IMR-90 (cell line): ENCODE measurements around the gene NRXN2. TPM values are rescaled to one million over a fixed set of nuclear protein-coding genes. Genes with fewer than 3 reads are reported as not detected.

ENCODE experiments used
- ATAC-seq: fragments of 200-7000 bp; cut with Tn5 transposase; 2 replicates; pipeline ENCODE4 v1.9.1; 2020; ENCODE audit warnings: low read depth, mild to moderate bottlenecking, moderate library complexity
- BruUV-seq: library from RNA; stranded (reverse); fragments of 400-500 nt; replicated peaks from 2 replicates; lab custom pipeline; 2021; lab: Mats Ljungman, UMichigan
- CTCF ChIA-PET: fragments of 300-600 bp; formaldehyde crosslinking; extraction: SDS; loops from one replicate; lab custom pipeline; 2021; ENCODE audit warnings: antibody characterized with exemption; lab: Yijun Ruan, JAX
- POLR2A ChIA-PET: fragments of 300-600 bp; sonication (Branson Sonifier 250); formaldehyde crosslinking; loops from one replicate; lab custom pipeline; 2022; ENCODE audit warnings: antibody characterized with exemption; ENCODE audit not compliant: unreplicated experiment; lab: Charles Lee
- DNase-seq: peaks from one replicate; pipeline ENCODE4 v3.0.0; 2013
- H2AFZ ChIP-seq: replicated peaks from 2 replicates; pipeline ENCODE3; 2013; ENCODE audit warnings: low read length, mild to moderate bottlenecking; ENCODE audit not compliant: poor library complexity
- H2AK5ac ChIP-seq: 2 replicates; pipeline ENCODE4 v1.6.1; 2013; ENCODE audit warnings: low read depth, low read length, inconsistent platforms
- H2AK9ac ChIP-seq: replicated peaks from 2 replicates; pipeline ENCODE3; 2013; ENCODE audit warnings: mild to moderate bottlenecking, low read depth, low read length, moderate library complexity; ENCODE audit not compliant: poor library complexity
- H2BK120ac ChIP-seq: 2 replicates; pipeline ENCODE4 v1.6.1; 2013; ENCODE audit warnings: low read depth, low read length, inconsistent platforms
- H2BK15ac ChIP-seq: 3 replicates; pipeline ENCODE4 v1.6.1; 2013; ENCODE audit warnings: low read depth, low read length, inconsistent platforms
- H2BK20ac ChIP-seq: 2 replicates; pipeline ENCODE4 v1.6.1; 2013; ENCODE audit warnings: low read depth, mild to moderate bottlenecking, inconsistent platforms, low read length, moderate library complexity
- H2BK5ac ChIP-seq: 2 replicates; pipeline ENCODE4 v1.6.1; 2013; ENCODE audit warnings: mild to moderate bottlenecking, low read depth, low read length, inconsistent platforms; ENCODE audit not compliant: poor library complexity, severe bottlenecking
- H3K14ac ChIP-seq: replicated peaks from 2 replicates; pipeline ENCODE4 v1.6.1; 2013; ENCODE audit warnings: low read depth, low read length, inconsistent platforms
- H3K18ac ChIP-seq: 2 replicates; pipeline ENCODE4 v1.6.1; 2013; ENCODE audit warnings: low read depth, low read length, control low read depth
- H3K23ac ChIP-seq: 2 replicates; pipeline ENCODE4 v1.6.1; 2013; ENCODE audit warnings: low read depth, low read length, inconsistent platforms
- H3K27ac ChIP-seq: 2 replicates; pipeline ENCODE4 v1.5.1; 2013; ENCODE audit warnings: mild to moderate bottlenecking, control low read depth, low read length; ENCODE audit not compliant: insufficient read depth
- H3K27me3 ChIP-seq: 2 replicates; pipeline ENCODE4 v1.6.1; 2013; ENCODE audit warnings: low read length; ENCODE audit not compliant: control insufficient read depth, insufficient read depth
- H3K36me3 ChIP-seq: 2 replicates; pipeline ENCODE4 v1.6.1; 2013; ENCODE audit warnings: low read length, mixed read lengths; ENCODE audit not compliant: control insufficient read depth, insufficient read depth
- H3K4ac ChIP-seq: 2 replicates; pipeline ENCODE4 v1.6.1; 2013; ENCODE audit warnings: low read depth, low read length, inconsistent platforms
- H3K4me1 ChIP-seq: 2 replicates; pipeline ENCODE4 v1.6.1; 2013; ENCODE audit warnings: low read length, mixed read lengths; ENCODE audit not compliant: control insufficient read depth, insufficient read depth
- H3K4me2 ChIP-seq: 2 replicates; pipeline ENCODE4 v1.6.1; 2013; ENCODE audit warnings: low read depth, mild to moderate bottlenecking, control low read depth, low read length, moderate library complexity
- H3K4me3 ChIP-seq: 2 replicates; pipeline ENCODE4 v1.5.1; 2013; ENCODE audit warnings: low read depth, mild to moderate bottlenecking, control low read depth, low read length, moderate library complexity; ENCODE audit not compliant: insufficient read depth
- H3K56ac ChIP-seq: 2 replicates; pipeline ENCODE4 v1.6.1; 2013; ENCODE audit warnings: low read length, inconsistent platforms; ENCODE audit not compliant: insufficient read depth; ENCODE audit errors: extremely low read depth
- H3K79me1 ChIP-seq, 2 experiments: 2 replicates each; pipeline ENCODE4 v1.6.1; 2013; ENCODE audit warnings: low read length in 2 of 2, inconsistent platforms in 1 of 2, low read depth in 1 of 2
- H3K9ac ChIP-seq: 2 replicates; pipeline ENCODE4 v1.6.1; 2013; ENCODE audit warnings: low read depth, low read length, control low read depth
- H3K9me1 ChIP-seq: 2 replicates; pipeline ENCODE4 v1.6.1; 2013; ENCODE audit warnings: low read length, inconsistent platforms; ENCODE audit not compliant: insufficient read depth
- H3K9me3 ChIP-seq: 2 replicates; pipeline ENCODE4 v1.6.1; 2013; ENCODE audit warnings: low read length; ENCODE audit not compliant: control insufficient read depth, insufficient read depth
- H4K20me1 ChIP-seq: 2 replicates; pipeline ENCODE4 v1.6.1; 2013; ENCODE audit warnings: low read length, inconsistent platforms; ENCODE audit not compliant: insufficient read depth
- H4K5ac ChIP-seq: 2 replicates; pipeline ENCODE4 v1.6.1; 2013; ENCODE audit warnings: mild to moderate bottlenecking, low read depth, low read length, control low read depth
- H4K8ac ChIP-seq, 2 experiments: 2 replicates each; pipeline ENCODE4 v1.6.1; 2013; ENCODE audit warnings: low read depth in 2 of 2, low read length in 2 of 2, control low read depth in 1 of 2, inconsistent platforms in 1 of 2
- H4K91ac ChIP-seq: 2 replicates; pipeline ENCODE4 v1.6.1; 2013; ENCODE audit warnings: low read depth, low read length, inconsistent platforms; ENCODE audit not compliant: insufficient read depth
- BHLHE40 ChIP-seq: fragments of 150-350 bp; IDR thresholded peaks from 2 replicates; pipeline ENCODE4 v1.6.1; 2016; ENCODE audit warnings: mild to moderate bottlenecking, low read depth, low read length
- CHD1 ChIP-seq: IDR thresholded peaks from 2 replicates; pipeline ENCODE4 v1.6.1; 2012; ENCODE audit warnings: low read depth, low read length, improper control_type of control experiment
- ELK1 ChIP-seq: fragments of 150-350 bp; IDR thresholded peaks from 2 replicates; pipeline ENCODE4 v1.6.1; 2016; ENCODE audit warnings: low read depth, mild to moderate bottlenecking, low read length, moderate library complexity, borderline replicate concordance
- MAFK ChIP-seq: IDR thresholded peaks from 2 replicates; pipeline ENCODE4 v1.6.1; 2012; ENCODE audit warnings: low read depth, low read length, improper control_type of control experiment
- MAZ ChIP-seq: IDR thresholded peaks from 2 replicates; pipeline ENCODE4 v1.6.1; 2012; ENCODE audit warnings: low read depth, mild to moderate bottlenecking, low read length, improper control_type of control experiment, moderate library complexity, borderline replicate concordance
- NFE2L2 ChIP-seq: fragments of 150-350 bp; IDR thresholded peaks from 2 replicates; pipeline ENCODE4 v1.6.1; 2016; ENCODE audit warnings: low read depth, mild to moderate bottlenecking, low read length
- RAD21 ChIP-seq: IDR thresholded peaks from 2 replicates; pipeline ENCODE4 v1.6.1; 2012; ENCODE audit warnings: low read length, improper control_type of control experiment
- RCOR1 ChIP-seq: IDR thresholded peaks from 2 replicates; pipeline ENCODE4 v1.6.1; 2012; ENCODE audit warnings: mild to moderate bottlenecking, low read length, improper control_type of control experiment; ENCODE audit not compliant: insufficient replicate concordance
- RFX5 ChIP-seq: IDR thresholded peaks from 2 replicates; pipeline ENCODE4 v1.8.0; 2012; ENCODE audit warnings: low read depth, mild to moderate bottlenecking, low read length, moderate library complexity
- SMC3 ChIP-seq: fragments of 150-350 bp; IDR thresholded peaks from 2 replicates; pipeline ENCODE4 v1.6.1; 2016; ENCODE audit warnings: low read depth, mild to moderate bottlenecking, antibody characterized with exemption, low read length, moderate library complexity
- USF2 ChIP-seq: fragments of 150-350 bp; IDR thresholded peaks from 2 replicates; pipeline ENCODE4 v1.6.1; 2017; ENCODE audit warnings: mild to moderate bottlenecking, antibody characterized with exemption, low read length, low read depth
- whole genome bisulfite sequencing, 2 experiments: methylation state at CpG; one replicate each; pipeline versions ENCODE4 v1.1.5 to v1.1.7; 2013; ENCODE audit warnings: missing lambda C conversion rate in 2 of 2; ENCODE audit not compliant: insufficient read length in 1 of 2; ENCODE audit errors: extremely low coverage in 2 of 2; 5-methylcytosine and 5-hydroxymethylcytosine counted together
- dilution Hi-C: fragments of 300-500 bp; cut with HindIII; formaldehyde crosslinking; loops from one replicate; pipeline ENCODE4 v1.14.3; 2018; ENCODE audit warnings: low sequenced_read_pairs; ENCODE audit not compliant: unreplicated experiment
- in situ Hi-C: fragments of 300-500 bp; cut with MboI; formaldehyde crosslinking; loops from 3 replicates; pipeline ENCODE4 v1.14.3; 2019; ENCODE audit warnings: low sequenced_read_pairs, inconsistent platforms, mixed read lengths
- intact Hi-C: fragments of 100-400 bp; cut with micrococcal nuclease; formaldehyde crosslinking; loops from 2 replicates; pipeline ENCODE4 v1.10.0; 2022
- polyA plus RNA-seq, 3 experiments: library from polyadenylated mRNA; depleted of rRNA; stranded (reverse); fragments of >200 nt; gene quantifications; 2 replicates each; pipeline ENCODE4 v1.2.3, GENCODE V29; 2012; ENCODE audit warnings: low replicate concordance in 1 of 3
- total RNA-seq: library from RNA; depleted of rRNA; stranded (reverse); fragments of >200 nt; gene quantifications from 2 replicates; pipeline ENCODE4 v1.2.3, GENCODE V29; 2012
- TF ChIP-seq, protein P1 (sequence below): conservative IDR thresholded peaks from 2 replicates; pipeline ENCODE4 v1.5.1; 2012; ENCODE audit warnings: mild to moderate bottlenecking, low read depth, low read length, improper control_type of control experiment

NRXN2 gene
- total and polyA plus RNA-seq, 2 of the 4 experiments (the other 2 are of a cell fraction) = 0.18 to 0.22 TPM

DNA sequence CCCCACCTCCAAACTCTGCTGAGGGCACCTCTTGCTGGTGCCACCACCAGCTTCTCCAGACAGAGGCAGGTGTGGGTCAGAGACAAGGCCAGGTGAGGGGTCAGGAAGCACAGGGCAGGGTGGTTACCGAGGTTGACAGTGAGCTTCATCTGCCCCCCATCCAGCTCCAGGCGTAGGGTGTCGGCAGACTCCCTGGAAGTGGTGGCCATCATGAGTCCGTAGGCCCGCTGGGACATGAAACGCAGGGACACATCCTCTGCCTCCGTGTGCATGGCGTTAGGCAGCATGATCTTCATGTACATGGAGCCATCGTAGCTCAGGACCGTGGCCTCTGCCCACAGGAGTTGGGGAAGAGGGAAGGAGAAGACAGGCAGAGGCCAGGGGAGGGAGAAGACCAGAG is 62.8 kb downstream of the NRXN2 start:
- peak overlapping the region; percentile 83 for H2AFZ ChIP-seq
- no TSS peak for BruUV-seq
- TF ChIP-seq RCOR1 (no peak), CHD1 (no peak), MAFK (no peak), USF2 (no peak), BHLHE40 (no peak), ELK1 (no peak), NFE2L2 (no peak), RFX5 (no peak), MAZ (no peak), RAD21 (no peak), SMC3 (no peak)
- TF ChIP-seq, protein P1, sequence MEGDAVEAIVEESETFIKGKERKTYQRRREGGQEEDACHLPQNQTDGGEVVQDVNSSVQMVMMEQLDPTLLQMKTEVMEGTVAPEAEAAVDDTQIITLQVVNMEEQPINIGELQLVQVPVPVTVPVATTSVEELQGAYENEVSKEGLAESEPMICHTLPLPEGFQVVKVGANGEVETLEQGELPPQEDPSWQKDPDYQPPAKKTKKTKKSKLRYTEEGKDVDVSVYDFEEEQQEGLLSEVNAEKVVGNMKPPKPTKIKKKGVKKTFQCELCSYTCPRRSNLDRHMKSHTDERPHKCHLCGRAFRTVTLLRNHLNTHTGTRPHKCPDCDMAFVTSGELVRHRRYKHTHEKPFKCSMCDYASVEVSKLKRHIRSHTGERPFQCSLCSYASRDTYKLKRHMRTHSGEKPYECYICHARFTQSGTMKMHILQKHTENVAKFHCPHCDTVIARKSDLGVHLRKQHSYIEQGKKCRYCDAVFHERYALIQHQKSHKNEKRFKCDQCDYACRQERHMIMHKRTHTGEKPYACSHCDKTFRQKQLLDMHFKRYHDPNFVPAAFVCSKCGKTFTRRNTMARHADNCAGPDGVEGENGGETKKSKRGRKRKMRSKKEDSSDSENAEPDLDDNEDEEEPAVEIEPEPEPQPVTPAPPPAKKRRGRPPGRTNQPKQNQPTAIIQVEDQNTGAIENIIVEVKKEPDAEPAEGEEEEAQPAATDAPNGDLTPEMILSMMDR = no peak
- no peak overlapping the region for H3K4me3 ChIP-seq
- no peaks in the 10 kb centered on the region for H3K36me3 ChIP-seq
- dilution Hi-C loops (no loop called here), intact Hi-C loops (no loop called here), in situ Hi-C loops (no loop called here)
- peak overlapping the region; percentile 68 for H4K91ac ChIP-seq
- H3K79me1 ChIP-seq = no peaks in the 10 kb centered on the region
- H3K9me1 ChIP-seq = peaks cover 17% of the 10 kb centered on the region
- no peak overlapping the region for H3K23ac ChIP-seq
- peak overlapping the region; percentile 80; the same call in 2 of the 3 replicates for H2BK15ac ChIP-seq
- H3K4ac ChIP-seq = peak overlapping the region; percentile 64
- 97% methylated on average over 10 of the region's 10 CpGs; no CpG with 5 or more reads in 1 of the 2 experiments for WGBS, 2 experiments
- peak overlapping the region; percentile 74 for H2BK5ac ChIP-seq
- H2BK20ac ChIP-seq = peak overlapping the region; percentile 72
- ChIA-PET POLR2A (no interaction called here), CTCF (interaction anchor here (0.6 to 2.1 kb wide), 3 partner anchors 10 to 67 kb away, joined by 7 to 9 read pairs (median 8); no protein-coding TSS in a partner anchor)
- H3K18ac ChIP-seq = no peak overlapping the region; the same call in 1 of the 2 replicates
- H3K56ac ChIP-seq = no peak overlapping the region
- H4K5ac ChIP-seq = no peak overlapping the region
- H3K27me3 ChIP-seq = no peaks in the 10 kb centered on the region; the same call in 1 of the 2 replicates
- peak overlapping the region; percentile 87 for H2AK9ac ChIP-seq
- H3K4me2 ChIP-seq = no peak overlapping the region
- peaks cover 13% of the 10 kb centered on the region for H3K4me1 ChIP-seq
- no peaks in the 10 kb centered on the region for H4K20me1 ChIP-seq
- H3K27ac ChIP-seq = no peak overlapping the region; the same call in 1 of the 2 replicates
- no peak for ATAC-seq
- DNase-seq = no peak
- no peak overlapping the region for H3K9ac ChIP-seq
- peak overlapping the region; percentile 84 for H2BK120ac ChIP-seq
- H2AK5ac ChIP-seq = peak overlapping the region; percentile 91
- peak overlapping the region; percentile 65 for H3K14ac ChIP-seq
- H4K8ac ChIP-seq = peak overlapping the region; percentile 6 to 61; a peak in 3 of 4 replicates
- no peaks in the 10 kb centered on the region for H3K9me3 ChIP-seq
